GM18909 (cell line): ENCODE measurements around the gene PLA2G15.

Experiments used
- ATAC-seq: cut with Tn5 transposase; IDR thresholded peaks from one replicate; pipeline ENCODE4 v1.9.1; 2021; ENCODE audit warnings: mild to moderate bottlenecking; ENCODE audit not compliant: unreplicated experiment, poor library complexity

Gene PLA2G15

DNA sequence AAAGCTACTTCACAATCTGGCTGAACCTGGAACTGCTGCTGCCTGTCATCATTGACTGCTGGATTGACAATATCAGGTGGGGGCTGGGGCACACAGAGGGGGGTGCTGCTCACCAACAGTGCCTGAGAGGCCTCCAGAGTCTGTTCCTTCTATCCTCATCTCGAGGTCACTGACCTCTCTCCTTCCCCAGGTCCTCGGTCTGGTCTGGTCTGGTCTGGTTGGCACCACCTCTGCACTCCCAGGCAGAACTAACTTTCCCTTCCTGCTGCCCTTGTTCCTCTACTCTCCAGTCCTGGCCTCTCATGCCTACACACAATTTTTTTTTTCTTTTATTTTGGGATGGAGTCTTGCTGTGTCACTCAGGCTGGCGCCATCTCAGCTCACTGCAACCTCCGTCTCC lies 4.2 kb downstream of the PLA2G15 start:
- ATAC-seq = no peak

DNA sequence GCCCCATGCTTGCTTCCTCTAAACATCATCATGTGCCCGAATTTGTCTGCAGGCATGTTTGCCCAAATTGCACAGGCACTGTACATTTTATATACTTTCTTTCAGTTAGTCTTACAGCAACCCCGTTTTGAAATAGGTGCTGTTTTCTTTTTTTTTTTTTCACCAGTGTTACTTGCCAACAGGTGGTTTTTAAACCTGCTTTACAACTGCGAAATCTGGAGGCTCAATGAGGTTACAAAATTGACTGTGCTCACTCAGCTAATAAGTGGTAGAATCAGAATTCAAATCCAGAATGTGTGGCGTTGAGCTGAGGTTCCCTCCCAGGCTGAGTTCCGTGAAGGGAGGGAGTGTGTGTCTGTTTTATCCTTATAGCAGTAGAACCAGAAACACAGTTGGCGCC lies 5.8 kb downstream of the PLA2G15 start:
- ATAC-seq = no peak

DNA sequence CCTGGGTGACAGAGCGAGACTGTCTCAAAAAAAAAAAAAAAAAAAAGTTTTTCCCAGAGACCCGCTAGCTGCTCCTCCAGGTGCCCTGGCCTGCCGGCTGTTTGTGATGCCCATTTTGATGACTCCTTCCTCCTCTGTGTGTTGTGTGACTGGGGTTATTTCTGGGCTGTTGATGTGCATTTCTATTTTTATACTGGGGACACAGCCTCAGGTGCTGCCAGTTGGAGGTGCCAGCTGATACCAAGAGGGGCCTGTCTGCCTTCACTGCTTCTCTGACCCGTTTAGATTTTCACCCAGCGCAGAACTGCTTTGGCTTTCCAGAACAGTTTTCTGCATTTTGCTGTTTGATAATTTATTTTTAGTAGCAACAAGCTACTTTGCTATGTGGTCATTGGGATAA lies 6.7 kb downstream of the PLA2G15 start:
- no peak for ATAC-seq

DNA sequence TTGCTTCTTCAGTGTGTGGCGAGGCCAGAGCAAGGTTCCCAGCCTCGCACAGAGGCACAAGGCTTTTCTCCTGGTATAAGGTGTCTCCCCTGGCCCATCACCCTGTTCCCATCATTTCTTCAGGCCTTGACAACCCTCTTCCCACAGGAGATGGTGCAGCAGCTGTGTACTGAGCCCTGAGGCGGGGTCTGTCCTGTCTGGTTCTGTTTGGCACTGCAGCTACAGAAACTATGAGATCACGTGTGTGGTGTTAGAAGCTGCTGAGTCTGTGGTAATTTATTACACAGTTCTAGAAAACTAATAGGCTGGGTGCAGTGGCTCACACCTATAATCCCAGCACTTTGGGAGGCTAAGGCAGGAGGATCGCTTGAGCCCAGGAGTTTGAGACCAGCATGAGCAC lies 7.2 kb downstream of the PLA2G15 start:
- ATAC-seq = no peak

DNA sequence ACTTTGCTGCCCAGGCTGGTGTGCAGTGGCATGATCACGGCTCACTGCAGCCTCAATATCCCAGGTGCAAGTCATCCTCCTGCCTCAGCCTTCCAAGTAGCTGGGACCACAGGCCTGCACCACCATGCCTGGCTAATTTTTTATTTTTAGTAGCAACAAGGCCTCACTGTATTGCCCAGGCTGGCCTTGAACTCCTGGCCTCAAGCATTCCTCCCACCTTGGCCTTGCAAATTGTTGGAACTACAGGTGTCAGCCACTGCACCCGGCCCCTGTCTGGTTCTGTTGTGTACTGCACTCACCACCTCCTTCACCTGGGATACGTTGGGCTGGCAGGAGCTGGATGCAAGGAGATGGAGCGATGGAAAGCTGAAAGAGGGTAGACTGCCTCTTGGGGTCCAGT lies 8.5 kb downstream of the PLA2G15 start:
- no peak for ATAC-seq

DNA sequence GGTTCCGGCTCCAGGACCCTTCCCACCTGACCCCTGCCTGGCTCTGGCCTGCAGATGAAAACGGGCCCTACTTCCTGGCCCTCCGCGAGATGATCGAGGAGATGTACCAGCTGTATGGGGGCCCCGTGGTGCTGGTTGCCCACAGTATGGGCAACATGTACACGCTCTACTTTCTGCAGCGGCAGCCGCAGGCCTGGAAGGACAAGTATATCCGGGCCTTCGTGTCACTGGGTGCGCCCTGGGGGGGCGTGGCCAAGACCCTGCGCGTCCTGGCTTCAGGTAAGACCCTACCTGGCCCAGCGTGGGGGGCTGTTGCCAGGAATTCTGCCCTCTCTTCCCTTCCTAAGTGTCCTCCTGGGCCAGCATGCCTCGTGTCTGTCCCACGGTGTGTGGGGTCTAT lies 10.5 kb downstream of the PLA2G15 start:
- no peak for ATAC-seq

DNA sequence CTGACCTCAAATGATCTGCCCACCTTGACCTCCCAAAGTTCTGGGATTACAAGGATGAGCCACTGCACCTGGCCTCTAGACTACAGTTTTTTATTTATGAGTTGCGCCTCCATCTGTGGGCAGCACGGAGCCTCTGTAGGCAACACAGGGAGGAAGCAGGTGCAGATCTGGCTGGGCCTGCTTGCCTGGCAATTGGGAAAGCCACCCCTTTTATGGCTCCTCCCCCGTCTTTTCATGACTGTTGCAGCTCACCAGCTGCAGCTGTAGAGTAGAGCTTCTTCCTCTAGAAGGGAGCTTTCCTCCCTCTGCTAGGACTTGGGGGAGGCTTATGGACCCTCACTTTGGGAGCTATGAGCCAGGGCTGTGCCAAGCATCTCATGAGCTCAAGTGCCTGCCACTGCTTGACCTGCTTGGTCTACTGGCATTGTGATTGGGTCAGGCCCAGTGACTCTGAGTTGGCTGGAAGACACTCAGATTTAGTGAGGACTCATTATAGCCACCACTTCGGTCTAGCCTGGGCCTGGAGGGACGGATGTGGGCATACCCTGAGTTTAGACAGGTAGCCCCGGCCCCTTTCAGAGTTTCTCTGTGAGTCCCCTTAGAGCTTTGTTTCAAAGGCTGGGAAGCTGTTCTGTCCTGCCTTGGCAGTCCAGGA lies 12.2 kb downstream of the PLA2G15 start:
- ATAC-seq = peak; percentile 51

DNA sequence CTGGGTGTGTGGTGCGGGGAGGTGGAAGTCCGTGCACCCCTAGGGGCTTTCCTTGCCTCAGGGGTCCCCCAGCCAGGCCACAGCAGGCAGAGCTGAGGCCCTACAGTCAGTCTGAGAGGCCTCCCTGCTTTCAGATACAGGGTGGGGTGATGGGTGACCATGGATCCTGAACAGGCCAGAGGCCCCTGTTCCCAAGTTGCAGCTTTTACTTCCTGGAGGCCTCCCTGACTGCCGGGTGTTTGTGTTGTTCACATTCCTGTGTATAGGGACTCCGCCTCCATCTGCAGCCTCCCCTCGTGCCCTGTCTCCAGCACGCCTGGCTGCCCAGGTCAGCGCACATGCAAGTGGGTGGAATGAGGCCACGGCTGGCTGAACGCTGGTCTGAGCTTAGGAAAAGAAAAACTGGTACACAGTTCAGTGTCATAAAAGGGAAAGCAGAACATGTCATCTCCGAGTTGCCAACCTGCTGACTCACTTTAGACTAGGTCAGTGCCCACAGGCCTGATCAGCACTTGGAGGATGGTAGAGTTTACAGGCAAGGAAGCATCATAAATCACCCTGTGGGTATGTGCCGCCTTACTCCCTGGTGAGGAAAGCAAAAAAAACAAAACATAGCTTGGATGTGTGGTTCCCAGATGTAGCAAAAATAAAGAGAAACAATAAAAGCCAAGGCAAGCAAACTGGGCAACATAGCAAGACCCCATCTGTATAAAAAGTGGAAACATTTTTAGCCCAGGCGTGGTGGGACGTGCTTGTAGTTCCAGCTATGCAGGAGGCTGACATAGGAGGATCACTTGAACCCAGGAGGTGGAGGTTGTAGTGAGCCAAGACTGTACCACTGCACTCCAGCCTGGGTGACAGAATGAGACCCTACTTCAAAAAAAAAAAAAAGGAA lies 13.0 kb downstream of the PLA2G15 start:
- ATAC-seq = peak; percentile 9

DNA sequence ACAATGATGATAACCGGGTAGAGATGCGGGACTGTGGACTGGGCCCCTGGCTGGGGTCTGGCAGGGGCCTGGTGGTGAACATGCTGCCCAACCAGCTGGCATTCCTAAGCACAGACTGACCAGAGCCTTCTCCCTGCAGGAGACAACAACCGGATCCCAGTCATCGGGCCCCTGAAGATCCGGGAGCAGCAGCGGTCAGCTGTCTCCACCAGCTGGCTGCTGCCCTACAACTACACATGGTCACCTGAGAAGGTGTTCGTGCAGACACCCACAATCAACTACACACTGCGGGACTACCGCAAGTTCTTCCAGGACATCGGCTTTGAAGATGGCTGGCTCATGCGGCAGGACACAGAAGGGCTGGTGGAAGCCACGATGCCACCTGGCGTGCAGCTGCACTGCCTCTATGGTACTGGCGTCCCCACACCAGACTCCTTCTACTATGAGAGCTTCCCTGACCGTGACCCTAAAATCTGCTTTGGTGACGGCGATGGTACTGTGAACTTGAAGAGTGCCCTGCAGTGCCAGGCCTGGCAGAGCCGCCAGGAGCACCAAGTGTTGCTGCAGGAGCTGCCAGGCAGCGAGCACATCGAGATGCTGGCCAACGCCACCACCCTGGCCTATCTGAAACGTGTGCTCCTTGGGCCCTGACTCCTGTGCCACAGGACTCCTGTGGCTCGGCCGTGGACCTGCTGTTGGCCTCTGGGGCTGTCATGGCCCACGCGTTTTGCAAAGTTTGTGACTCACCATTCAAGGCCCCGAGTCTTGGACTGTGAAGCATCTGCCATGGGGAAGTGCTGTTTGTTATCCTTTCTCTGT lies 14.0 kb downstream of the PLA2G15 start:
- no peak for ATAC-seq

DNA sequence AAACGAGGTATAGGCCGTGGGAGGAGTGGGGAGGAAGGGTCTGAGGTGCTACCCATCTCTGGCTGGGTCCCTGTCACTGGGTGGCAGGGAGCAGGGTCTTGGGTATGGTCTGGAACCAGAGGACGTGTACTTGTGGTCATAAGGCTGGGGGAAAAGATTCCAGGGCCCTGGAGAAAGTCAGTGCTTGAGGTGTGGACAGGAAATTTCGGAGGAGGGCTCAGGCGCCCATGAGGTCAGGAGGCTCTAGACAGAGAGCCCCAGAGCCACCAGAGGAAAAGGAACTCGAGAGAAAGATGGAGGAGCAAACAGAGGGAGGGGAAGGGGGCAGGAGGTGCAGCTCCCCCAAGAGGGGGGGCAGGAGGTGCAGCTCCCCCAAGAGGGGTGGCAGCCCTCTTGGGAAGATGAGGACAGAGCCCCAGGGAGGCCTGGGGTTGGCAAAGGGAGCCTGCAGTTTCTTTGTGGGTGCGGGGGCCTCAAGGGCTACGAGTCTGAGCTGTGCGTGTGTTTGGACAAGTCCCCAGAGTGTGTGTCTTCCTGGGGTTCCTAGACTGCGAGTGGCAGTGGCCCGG lies 18.5 kb downstream of the PLA2G15 start:
- ATAC-seq = no peak

DNA sequence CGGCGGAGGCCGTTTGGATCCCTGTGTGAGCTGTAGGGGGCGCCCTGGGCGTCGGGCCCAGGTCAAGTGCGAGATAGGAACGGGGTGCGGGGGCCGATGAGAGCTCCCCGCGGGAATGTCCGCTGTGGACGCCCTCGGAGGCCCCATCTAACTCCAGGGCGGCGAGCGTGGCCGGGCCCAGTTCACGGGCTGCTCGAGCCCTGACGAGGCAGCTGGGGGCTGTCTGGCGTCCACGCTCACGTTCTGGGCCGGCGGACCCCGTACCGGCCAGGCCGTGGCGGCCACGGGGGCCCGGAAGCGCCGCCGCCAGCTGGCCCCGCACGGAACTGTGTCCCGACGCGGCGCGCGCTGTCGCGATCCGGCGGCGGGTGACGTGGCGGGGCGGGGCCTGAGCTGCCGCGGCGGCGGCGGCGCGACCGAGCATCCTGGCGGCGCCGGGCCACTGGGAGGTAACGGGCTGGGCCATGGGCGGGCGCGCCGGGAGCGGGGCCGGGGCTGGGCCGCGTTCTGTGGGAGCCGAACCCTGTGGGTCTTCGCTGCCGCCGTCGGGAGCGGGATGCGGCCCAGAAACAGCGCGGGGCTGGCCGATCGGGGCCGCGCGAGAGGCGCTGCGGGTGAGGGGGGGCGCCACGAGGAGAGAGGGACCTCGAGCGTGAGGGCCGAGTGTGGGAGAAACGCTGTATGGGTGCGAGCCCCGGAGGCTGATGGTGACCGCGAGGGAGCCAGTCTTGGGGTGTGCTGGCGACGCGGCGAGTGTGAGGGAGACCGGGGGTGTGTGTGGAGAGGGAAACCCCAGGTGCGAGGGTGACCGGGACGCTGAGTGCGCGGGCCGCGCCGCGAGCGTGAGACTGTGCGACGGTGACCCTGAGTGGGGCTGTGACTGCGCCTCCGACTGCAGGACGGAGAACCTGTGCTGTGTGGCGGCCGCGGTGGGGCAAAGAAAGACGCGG lies 19.2 kb downstream of the PLA2G15 start, which contains the start of gene SLC7A6:
Gene SLC7A6, plus strand, starts transcription at position 399 of the 950 bp plus-strand sequence. CDS start 10,201 bp downstream, outside the sequence.
- peak; percentile 60 for ATAC-seq

DNA sequence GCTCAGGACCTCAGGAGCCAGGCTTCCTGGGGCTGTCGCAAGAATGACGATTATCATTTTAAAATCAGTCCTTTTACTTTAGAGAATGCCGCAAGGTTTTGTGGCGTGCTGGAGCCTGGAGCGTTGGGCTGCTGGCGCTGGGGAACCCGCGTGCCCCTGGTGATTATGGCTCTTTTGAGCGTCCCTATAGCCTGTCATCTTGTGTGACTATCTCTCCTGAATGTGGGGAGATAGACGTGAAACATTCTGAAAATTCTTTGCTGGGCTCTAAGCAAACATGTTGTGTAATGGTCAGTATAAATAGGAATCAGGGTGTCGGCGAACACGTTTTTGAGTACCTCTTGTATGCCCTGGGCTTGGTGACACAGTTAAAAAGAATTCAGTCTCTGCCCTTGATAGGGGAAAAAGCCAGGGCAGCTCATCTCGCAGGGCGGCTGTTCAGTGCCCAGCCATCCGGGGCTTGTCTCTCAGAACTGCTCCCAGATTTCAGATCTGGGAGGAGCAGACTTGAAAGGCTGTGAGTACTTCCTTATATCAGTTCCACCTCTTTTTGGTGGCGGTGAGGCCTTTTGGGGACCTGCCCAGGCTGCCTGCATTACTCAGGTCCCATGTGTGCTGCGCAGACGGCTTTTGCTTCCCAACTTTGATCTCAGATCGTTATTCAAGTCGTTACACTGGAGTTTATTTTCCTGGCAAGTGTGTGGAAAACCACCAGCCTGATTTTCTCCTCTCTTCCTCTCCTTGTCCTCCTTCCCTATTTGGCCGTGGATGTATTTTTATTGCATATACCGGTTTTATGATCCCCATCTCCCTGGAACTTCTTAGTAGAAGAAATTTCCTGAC lies 20.1 kb downstream of the PLA2G15 start:
- peak; percentile 20 for ATAC-seq

DNA sequence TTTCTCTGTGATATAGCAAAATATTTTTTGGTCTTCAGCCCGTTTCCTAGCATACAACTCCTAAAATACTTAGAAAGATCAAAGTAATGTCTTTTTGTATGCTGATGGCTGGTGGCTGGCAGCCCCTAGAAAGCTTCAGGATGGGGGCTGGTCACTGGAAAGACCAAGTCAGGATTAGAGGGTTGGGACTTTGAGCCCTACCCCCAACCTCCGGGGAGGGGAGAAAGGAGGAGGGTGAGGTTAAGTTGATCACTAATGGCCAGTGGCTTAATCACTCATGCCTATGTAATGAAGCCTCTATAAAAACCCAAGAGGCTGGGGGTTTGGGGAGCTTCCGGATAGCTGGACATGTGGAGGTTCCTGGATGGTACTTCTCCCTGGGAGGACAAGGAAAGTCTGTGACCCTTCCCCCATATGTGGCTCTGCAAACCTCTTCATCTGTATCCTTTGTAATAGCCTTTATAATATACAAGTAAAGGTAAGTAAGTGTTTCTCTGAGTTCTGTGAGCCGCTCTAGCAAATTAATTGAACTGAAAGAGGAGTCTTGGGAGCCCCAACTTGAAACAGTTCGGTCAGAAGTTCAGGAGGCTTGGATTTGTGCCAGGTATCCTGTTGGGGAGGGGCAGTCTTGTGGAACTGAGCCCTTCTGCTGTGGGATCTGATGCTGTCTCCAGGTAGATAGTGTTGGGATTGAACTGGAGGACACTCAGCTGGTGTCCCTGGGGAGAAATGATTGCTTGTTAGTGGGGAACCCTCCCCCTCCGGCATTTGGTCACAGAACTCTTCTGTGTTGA lies 22.6 kb downstream of the PLA2G15 start:
- no peak for ATAC-seq

DNA sequence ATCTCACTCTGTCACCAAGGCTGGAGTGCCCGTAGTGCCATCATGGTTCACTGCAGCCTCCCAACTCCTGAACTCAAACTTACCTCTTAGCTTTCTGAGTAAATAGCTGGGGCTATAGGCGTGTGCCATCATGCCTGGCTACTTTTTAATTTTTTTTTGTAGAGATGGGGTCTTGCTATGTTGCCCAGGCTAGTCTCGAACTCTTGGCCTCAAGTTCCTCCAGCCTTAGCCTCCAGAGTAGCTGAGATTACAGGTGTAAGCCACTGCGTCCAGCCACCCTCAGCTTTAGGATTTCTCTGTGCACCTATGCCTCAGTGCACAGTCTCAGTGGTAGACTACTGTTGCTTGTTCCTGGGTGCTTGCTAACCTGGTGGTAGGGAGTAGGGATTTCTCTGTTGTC lies 24.6 kb downstream of the PLA2G15 start:
- no peak for ATAC-seq

DNA sequence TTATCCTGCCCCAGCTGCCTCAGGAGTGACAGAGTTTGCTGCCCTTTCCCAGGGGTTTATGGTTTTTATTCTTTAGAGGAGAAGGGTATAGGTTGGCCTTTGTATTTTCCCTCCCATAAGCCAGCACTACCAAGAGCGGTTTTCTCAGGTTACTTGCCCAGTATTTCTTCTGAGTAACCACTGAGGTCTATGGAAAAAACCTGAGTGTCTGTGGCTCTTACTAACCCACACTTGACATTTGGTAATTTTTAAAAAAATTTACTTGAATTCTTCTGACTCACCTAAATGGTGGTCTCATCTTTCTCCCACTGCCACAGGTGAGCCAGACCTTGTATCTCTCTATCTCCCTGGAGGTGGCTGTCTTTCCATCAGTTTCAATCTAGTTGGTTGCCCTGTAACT lies 25.2 kb downstream of the PLA2G15 start:
- no peak for ATAC-seq

DNA sequence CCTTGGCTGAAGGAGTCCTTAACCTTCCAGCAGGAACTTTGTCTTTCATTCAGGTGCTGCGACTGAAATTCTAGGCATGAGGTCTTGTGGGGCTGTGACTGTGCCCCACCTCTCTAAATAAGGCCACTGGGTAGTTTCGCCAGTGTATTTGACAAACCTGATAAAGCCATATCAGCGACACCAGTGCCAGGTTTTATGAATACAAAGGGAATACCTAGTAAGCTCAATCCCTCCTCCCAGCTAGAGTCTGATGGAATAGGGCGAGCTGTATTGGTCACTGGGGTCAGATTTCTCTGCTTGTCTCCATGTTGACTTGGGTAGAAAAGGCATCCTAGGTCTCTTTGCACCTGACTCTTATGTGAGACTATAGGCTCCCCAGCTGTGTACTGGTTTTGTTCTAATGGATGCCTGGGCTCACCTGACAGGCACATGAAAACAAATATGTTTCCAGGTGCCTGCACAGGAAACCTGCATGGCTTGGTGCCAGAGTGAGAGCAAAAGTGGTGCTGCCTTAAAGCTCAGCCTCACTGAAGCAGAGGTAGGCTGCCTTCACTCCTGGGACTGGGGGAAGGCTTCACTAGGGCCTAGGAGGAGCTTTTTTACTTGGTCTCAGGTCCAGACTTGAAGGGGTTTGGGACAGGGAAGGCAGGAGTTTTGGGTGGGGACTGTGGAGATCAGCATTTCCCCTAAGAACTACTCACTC lies 27.5 kb downstream of the PLA2G15 start:
- ATAC-seq = no peak

DNA sequence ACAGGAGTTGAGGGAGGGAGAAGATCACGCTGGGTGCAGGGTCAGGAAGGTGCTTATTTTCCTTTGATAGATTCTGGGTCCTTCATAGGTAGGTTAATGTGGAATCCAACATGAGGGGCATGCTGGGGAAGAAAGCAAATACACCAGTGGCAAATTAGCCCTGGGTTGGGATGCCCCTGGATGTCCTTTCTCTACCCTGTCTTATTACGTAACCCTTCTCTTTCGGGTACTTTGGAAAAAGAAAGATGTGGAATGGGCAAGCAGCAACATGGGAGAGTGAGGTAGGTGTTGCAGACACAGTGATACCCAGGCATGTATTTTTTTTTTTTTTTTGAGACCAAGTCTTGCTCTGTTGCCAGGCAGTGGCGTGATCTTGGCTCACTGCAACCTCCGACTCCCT lies 28.3 kb downstream of the PLA2G15 start:
- no peak for ATAC-seq
